ENCODE measurements around the gene DUSP2. TPM values are rescaled to one million over a fixed set of nuclear protein-coding genes. Genes with fewer than 3 reads are reported as not detected.

The DUSP2 gene
- total RNA-seq, 4 donors from 2014 or later = 2.6 to 10.2 (median 7.9) TPM

DNA sequence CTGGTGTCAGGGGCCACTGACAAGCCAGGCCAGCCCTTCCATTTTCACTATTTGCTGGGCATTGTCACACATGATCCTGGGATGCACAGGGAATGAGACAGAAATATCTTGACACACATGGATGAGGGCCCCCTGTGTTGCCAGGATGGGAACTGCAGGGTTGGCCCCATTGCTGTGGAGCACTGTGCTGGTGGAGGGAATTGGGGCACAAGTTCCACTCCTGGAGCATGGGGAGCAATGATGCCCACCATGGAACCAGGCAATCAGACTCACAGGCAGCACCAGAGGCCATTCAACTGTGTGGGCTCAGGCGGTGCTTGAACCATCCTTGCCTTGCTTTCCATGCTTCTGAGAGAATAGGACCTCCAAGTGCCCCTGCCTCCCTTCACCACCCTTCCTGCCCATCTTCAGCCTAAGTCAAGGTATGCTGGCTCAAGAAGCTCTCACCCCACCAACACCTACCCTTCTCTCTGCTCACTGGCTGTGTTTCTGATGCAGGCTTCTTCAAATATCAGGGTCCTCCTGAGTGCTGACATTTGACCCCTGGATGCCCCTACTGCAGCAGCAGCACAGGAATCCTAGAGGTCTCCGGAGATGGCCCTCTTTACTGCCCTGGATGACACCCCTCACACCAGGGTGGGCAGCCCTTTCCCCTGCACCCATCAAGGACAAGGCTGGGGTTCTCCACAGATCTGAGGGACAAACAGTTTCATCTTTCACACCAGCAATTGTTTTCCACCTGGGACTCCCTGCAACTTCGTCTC lies 39.9 kb downstream of the DUSP2 start:
- TF ChIP-seq, protein P1, sequence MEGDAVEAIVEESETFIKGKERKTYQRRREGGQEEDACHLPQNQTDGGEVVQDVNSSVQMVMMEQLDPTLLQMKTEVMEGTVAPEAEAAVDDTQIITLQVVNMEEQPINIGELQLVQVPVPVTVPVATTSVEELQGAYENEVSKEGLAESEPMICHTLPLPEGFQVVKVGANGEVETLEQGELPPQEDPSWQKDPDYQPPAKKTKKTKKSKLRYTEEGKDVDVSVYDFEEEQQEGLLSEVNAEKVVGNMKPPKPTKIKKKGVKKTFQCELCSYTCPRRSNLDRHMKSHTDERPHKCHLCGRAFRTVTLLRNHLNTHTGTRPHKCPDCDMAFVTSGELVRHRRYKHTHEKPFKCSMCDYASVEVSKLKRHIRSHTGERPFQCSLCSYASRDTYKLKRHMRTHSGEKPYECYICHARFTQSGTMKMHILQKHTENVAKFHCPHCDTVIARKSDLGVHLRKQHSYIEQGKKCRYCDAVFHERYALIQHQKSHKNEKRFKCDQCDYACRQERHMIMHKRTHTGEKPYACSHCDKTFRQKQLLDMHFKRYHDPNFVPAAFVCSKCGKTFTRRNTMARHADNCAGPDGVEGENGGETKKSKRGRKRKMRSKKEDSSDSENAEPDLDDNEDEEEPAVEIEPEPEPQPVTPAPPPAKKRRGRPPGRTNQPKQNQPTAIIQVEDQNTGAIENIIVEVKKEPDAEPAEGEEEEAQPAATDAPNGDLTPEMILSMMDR (IDR thresholded peaks at IDR 0.05; ENCODE audit: low read depth) = no peak

DNA sequence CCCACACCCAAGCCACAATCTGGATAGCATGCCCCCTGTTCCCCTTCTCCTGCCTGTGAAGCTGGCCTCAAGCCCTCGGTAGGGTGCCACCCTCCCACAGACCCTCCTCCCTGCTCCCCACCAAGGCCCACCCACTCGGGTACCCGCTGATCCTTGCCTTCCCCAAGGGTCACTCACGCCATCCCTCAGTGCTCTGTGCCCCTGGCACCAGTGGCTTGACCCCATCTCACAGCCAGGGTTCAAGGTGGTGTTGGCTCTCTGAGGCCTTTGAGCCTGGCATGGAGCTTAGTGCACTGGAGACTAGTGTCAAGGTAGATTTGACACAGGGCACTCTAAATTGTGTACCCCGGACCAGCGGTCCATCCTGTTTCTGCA lies 40.8 kb downstream of the DUSP2 start:
- TF ChIP-seq, protein P1 (IDR thresholded peaks at IDR 0.05; ENCODE audit: low read depth) = no peak

- TF ChIP-seq, protein P1 (IDR thresholded peaks at IDR 0.05; ENCODE audit: low read depth) = no peak
Observed at GRCh38 chr2:96103761-96104486, 41.3 kb downstream of the DUSP2 start.

- TF ChIP-seq, protein P1 (IDR thresholded peaks at IDR 0.05; ENCODE audit: low read depth) = no peak
Observed at GRCh38 chr2:96103187-96103601, 42.0 kb downstream of the DUSP2 start.

DNA sequence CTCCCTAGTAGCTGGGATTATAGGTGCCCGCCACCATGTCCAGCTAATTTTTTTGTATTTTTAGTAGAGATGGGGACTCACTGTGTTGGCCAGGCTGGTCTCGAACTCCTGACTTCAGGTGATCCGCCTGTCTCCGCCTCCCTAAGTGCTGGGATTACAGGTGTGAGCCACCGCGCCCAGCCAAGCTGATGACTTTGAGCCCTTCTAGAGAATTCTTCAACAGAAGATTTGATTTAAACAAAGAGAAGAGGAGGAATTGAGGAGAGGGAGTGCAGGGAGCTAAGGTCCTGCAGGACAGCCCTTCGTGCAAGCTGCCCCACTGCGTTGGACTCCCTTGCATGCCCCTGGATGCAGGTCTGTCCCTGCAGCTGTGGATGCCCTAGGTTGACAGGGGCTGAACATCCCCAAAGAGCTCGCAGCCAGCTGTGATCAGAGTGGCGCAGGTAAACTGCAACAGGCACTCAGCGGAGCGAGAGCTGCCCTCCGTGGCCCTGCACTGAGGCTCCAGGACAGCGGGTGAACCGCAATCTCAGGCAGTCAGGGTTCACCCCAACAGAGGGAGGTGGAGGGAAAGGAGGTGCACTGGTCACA lies 42.5 kb downstream of the DUSP2 start:
- TF ChIP-seq, protein P1 (IDR thresholded peaks at IDR 0.05; ENCODE audit: low read depth) = no peak

- TF ChIP-seq, protein P1 (IDR thresholded peaks at IDR 0.05; ENCODE audit: low read depth) = no peak
Observed at GRCh38 chr2:96100893-96101304, 44.3 kb downstream of the DUSP2 start.

All from subcutaneous adipose tissue (tissue), 4 donors.